ENCODE measurements around the gene LIPC.

DNA sequence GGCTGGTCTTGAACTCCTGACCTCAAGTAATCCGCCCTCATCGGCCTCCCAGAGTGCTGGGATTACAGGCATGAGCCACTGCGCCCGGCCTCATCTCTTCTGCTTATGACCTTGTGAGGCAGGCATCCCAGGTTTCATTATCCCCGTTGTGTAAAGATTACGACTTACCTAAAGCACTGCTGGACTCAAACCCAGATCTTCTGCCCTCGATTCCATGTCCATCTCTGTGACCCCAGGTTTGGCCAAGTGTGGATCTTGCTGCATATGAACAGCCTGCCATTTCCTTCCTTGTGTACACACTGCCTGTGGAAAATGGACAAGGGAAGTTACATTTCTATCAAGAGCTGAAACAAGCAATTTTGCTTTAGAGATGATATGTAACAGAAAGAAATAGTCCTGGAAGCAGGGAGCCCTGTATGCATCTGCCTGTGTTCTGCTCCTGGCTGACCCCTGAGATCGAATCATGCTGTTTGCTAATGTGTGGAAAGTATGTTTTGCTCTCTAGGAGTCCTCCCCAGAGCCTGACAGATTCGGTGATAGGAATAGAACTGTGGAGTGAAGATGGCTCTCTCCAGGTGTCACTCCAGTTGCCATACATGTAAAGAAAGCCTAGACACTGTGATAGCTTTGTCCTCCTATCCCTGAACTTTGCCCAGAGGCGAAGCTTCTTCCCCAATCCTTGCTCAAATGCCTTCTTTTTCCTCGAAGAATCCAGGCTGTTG is 11.8 kb upstream of the LIPC start:
- TF ChIP-seq CTCF (conservative IDR thresholded peaks at IDR 0.05; ENCODE audit: low read depth, low read length) (no peak), EZH2 (IDR thresholded peaks at IDR 0.05; ENCODE audit: borderline replicate concordance, low read depth, low read length, poor library complexity, severe bottlenecking) (no peak)

Measured in A673 (cell line).